IPS-18a (cell line): ENCODE results near the gene ORC2.
A peak's percentile ranks its signal among the peaks of the same experiment; 100 is the strongest.
"Not testable (repeated sequence)": the region's sequence is repeated elsewhere in the genome, so short reads cannot be mapped to it uniquely, and the experiment has no call there.

Source experiments
- H3K27ac ChIP-seq: one replicate; pipeline ENCODE4 v1.5.1; 2013; ENCODE audit warnings: low read length
- H3K27me3 ChIP-seq: one replicate; pipeline ENCODE4 v1.6.1; 2013; ENCODE audit warnings: mild to moderate bottlenecking, low read length; ENCODE audit not compliant: control insufficient read depth, insufficient read depth
- H3K36me3 ChIP-seq: one replicate; pipeline ENCODE4 v1.6.1; 2013; ENCODE audit warnings: low read depth, low read length; ENCODE audit not compliant: control insufficient read depth
- H3K4me1 ChIP-seq: one replicate; pipeline ENCODE4 v1.6.1; 2013; ENCODE audit warnings: low read depth, low read length; ENCODE audit not compliant: control insufficient read depth
- H3K4me3 ChIP-seq: one replicate; pipeline ENCODE4 v1.5.1; 2013; ENCODE audit warnings: low read length
- H3K9ac ChIP-seq: one replicate; pipeline ENCODE4 v1.6.1; 2013; ENCODE audit warnings: mild to moderate bottlenecking, low read length, moderate library complexity
- H3K9me3 ChIP-seq: one replicate; pipeline ENCODE4 v1.6.1; 2013; ENCODE audit warnings: low read depth, low read length; ENCODE audit not compliant: control insufficient read depth

The ORC2 gene

GRCh38 chr2:200930947-200931626 lies 32.4 kb downstream of the ORC2 start:
- H3K4me1 ChIP-seq, result no peaks in the 10 kb centered on the region
- no peak overlapping the region for H3K27ac ChIP-seq
- no peak overlapping the region for H3K9ac ChIP-seq
- H3K27me3 ChIP-seq, result no peaks in the 10 kb centered on the region
- H3K9me3 ChIP-seq, result no peaks in the 10 kb centered on the region
- H3K4me3 ChIP-seq, result no peak overlapping the region
- H3K36me3 ChIP-seq, result peaks cover 57% of the 10 kb centered on the region

GRCh38 chr2:200929334-200930249 lies 33.9 kb downstream of the ORC2 start:
- Histone ChIP-seq H3K27ac (no peak overlapping the region), H3K9ac (no peak overlapping the region), H3K4me1 (no peaks in the 10 kb centered on the region), H3K36me3 (peaks cover 51% of the 10 kb centered on the region), H3K9me3 (no peaks in the 10 kb centered on the region), H3K27me3 (no peaks in the 10 kb centered on the region), H3K4me3 (no peak overlapping the region)

DNA sequence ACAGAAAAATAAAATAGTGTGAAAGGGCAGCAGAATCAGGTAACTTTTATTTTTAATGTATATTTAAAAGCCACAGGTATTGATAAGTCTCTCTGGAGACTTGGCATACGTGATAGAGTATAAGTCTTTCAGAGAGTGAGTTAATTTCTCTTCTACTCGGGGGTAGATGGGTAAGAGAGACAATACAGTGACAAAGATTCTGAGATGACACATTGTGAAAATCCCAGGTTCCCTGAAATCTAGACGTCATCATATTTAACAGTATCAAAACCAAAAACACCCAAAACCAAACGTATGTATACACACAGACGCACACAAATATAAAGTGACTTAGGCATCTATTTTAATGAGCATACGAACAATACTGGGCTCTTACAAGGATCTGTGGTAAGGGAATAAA lies 41.0 kb downstream of the ORC2 start:
- no peaks in the 10 kb centered on the region for H3K4me1 ChIP-seq
- no peak overlapping the region for H3K27ac ChIP-seq
- H3K36me3 ChIP-seq, result peaks cover 76% of the 10 kb centered on the region

GRCh38 chr2:200913654-200914053 lies 49.8 kb downstream of the ORC2 start:
- no peak overlapping the region for H3K27ac ChIP-seq
- no peaks in the 10 kb centered on the region for H3K4me1 ChIP-seq
- H3K9me3 ChIP-seq, result no peaks in the 10 kb centered on the region
- H3K27me3 ChIP-seq, result no peaks in the 10 kb centered on the region
- peaks cover 60% of the 10 kb centered on the region for H3K36me3 ChIP-seq
- no peak overlapping the region for H3K9ac ChIP-seq
- no peak overlapping the region for H3K4me3 ChIP-seq

More for the DNA sequence above, 41.0 kb downstream of the ORC2 start:
- H3K27me3 ChIP-seq, result no peaks in the 10 kb centered on the region
- no peaks in the 10 kb centered on the region for H3K9me3 ChIP-seq
- no peak overlapping the region for H3K4me3 ChIP-seq
- no peak overlapping the region for H3K9ac ChIP-seq

GRCh38 chr2:200909958-200910357 lies 53.5 kb downstream of the ORC2 start:
- no peak overlapping the region for H3K9ac ChIP-seq

GRCh38 chr2:200905618-200906296 lies 57.7 kb downstream of the ORC2 start:
- H3K9me3 ChIP-seq, result no peaks in the 10 kb centered on the region
- H3K4me3 ChIP-seq, result no peak overlapping the region
- no peak overlapping the region for H3K27ac ChIP-seq
- H3K27me3 ChIP-seq, result no peaks in the 10 kb centered on the region
- no peak overlapping the region for H3K9ac ChIP-seq
- H3K4me1 ChIP-seq, result no peaks in the 10 kb centered on the region
- peaks cover 38% of the 10 kb centered on the region for H3K36me3 ChIP-seq

More at GRCh38 chr2:200909958-200910357, 53.5 kb downstream of the ORC2 start:
- H3K27me3 ChIP-seq, result no peaks in the 10 kb centered on the region
- no peak overlapping the region for H3K4me3 ChIP-seq
- peaks cover 47% of the 10 kb centered on the region for H3K36me3 ChIP-seq
- H3K4me1 ChIP-seq, result no peaks in the 10 kb centered on the region
- H3K9me3 ChIP-seq, result no peaks in the 10 kb centered on the region
- no peak overlapping the region for H3K27ac ChIP-seq

DNA sequence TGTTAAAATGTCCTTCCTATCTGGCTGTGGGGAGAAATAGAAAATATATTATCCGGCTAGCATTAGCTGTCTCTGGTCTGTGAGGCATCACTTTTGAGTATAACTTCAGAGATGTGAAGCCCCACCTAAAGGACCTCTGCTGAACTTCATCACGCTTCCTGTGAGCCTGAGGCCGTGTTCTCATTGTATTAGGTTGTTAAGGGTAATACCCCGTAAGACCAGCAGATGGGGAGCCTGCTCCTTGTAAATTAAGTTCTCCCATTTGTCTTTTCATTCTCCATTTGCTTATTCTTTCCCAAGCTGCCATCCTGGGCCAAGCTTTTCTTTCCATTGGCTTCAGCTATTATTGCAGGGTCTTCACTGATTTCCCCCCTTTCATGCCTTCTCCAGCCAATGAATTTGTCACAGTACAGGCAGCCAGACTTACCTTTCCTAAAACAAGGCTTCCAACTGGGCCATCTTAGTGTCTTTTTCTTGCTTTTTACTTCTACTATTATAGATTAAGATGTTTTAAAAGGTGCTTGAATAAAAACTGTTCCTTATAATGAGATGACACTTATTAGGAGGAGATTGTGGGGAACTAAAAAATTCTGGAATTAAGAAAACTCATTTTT lies 61.9 kb downstream of the ORC2 start:
- H3K36me3 ChIP-seq, result peaks cover 60% of the 10 kb centered on the region
- no peaks in the 10 kb centered on the region for H3K4me1 ChIP-seq
- H3K9ac ChIP-seq, result no peak overlapping the region
- no peak overlapping the region for H3K4me3 ChIP-seq
- H3K27me3 ChIP-seq, result no peaks in the 10 kb centered on the region
- no peak overlapping the region for H3K27ac ChIP-seq
- H3K9me3 ChIP-seq, result no peaks in the 10 kb centered on the region

- H3K9me3 ChIP-seq, result no peaks in the 10 kb centered on the region
- no peak overlapping the region for H3K27ac ChIP-seq
- no peaks in the 10 kb centered on the region for H3K4me1 ChIP-seq
- H3K27me3 ChIP-seq, result no peaks in the 10 kb centered on the region
- H3K4me3 ChIP-seq, result no peak overlapping the region
- no peak overlapping the region for H3K9ac ChIP-seq
- H3K36me3 ChIP-seq, result peaks cover 76% of the 10 kb centered on the region
Measured at GRCh38 chr2:200899482-200899881, 64.0 kb downstream of the ORC2 start.

GRCh38 chr2:200888704-200889625 lies 74.5 kb downstream of the ORC2 start, which contains the start of the genes NIF3L1 and PPIL3:
TSS of gene NIF3L1 (plus strand) at chr2:200889371. CDS start at chr2:200891944, 2,573 bp downstream.
TSS of gene PPIL3 (minus strand) at chr2:200889077. CDS start at chr2:200887615, 1,462 bp downstream.
- Histone ChIP-seq H3K36me3 (peaks cover 14% of the 10 kb centered on the region), H3K27me3 (no peaks in the 10 kb centered on the region), H3K9ac (peak within 1 kb of the TSS; percentile 87), H3K27ac (peak within 1 kb of the TSS; percentile 81), H3K4me3 (peak within 1 kb of the TSS; percentile 83), H3K9me3 (no peaks in the 10 kb centered on the region), H3K4me1 (no peaks in the 10 kb centered on the region)

- not testable (repeated sequence) for H3K27ac ChIP-seq, H3K27me3 ChIP-seq, H3K4me1 ChIP-seq, H3K4me3 ChIP-seq, H3K9me3 ChIP-seq, H3K9ac ChIP-seq
- H3K36me3 ChIP-seq, result peaks cover 42% of the 10 kb centered on the region
Measured at GRCh38 chr2:200881715-200882249, 81.7 kb downstream of the ORC2 start.
